ENCODE measurements around the gene ZNF639.
A peak's percentile ranks its signal among the peaks of the same experiment; 100 is the strongest.

The ZNF639 gene

GRCh38 chr3:179333084-179333483 is 10.3 kb downstream of the ZNF639 start:
- no peak for DNase-seq (ENCODE audit: low read depth)
- no peak for TF ChIP-seq CTCF (IDR thresholded peaks at IDR 0.05; ENCODE audit: low read length, missing control alignments)
- no peak overlapping the region for H3K4me3 ChIP-seq (replicated peaks; ENCODE audit: low read depth, low read length)

- no peak for DNase-seq (ENCODE audit: low read depth)
- TF ChIP-seq CTCF (IDR thresholded peaks at IDR 0.05; ENCODE audit: low read length, missing control alignments) = no peak
- no peak overlapping the region for H3K4me3 ChIP-seq (replicated peaks; ENCODE audit: low read depth, low read length)
Observed at GRCh38 chr3:179336345-179336929, 13.6 kb downstream of the ZNF639 start.

GRCh38 chr3:179347345-179348194 is 24.7 kb downstream of the ZNF639 start, which contains the start of gene MFN1:
Gene MFN1 (plus strand): TSS chr3:179347709. CDS start chr3:179348852, 1,143 bp downstream.
- no peak for TF ChIP-seq CTCF (IDR thresholded peaks at IDR 0.05; ENCODE audit: low read length, missing control alignments)
- DNase-seq (ENCODE audit: low read depth) = peak; percentile 95
- H3K4me3 ChIP-seq (replicated peaks; ENCODE audit: low read depth, low read length) = peak within 1 kb of the TSS; percentile 87

- no peak for DNase-seq (ENCODE audit: low read depth)
- H3K4me3 ChIP-seq (replicated peaks; ENCODE audit: low read depth, low read length) = peak overlapping the region; percentile 87
- TF ChIP-seq CTCF (IDR thresholded peaks at IDR 0.05; ENCODE audit: low read length, missing control alignments) = no peak
Observed at GRCh38 chr3:179348325-179349013, 25.6 kb downstream of the ZNF639 start.

GRCh38 chr3:179355996-179356395 is 33.2 kb downstream of the ZNF639 start:
- TF ChIP-seq CTCF (IDR thresholded peaks at IDR 0.05; ENCODE audit: low read length, missing control alignments) = no peak
- no peak for DNase-seq (ENCODE audit: low read depth)
- no peak overlapping the region for H3K4me3 ChIP-seq (replicated peaks; ENCODE audit: low read depth, low read length)

- no peak for TF ChIP-seq CTCF (IDR thresholded peaks at IDR 0.05; ENCODE audit: low read length, missing control alignments)
- DNase-seq (ENCODE audit: low read depth) = no peak
- H3K4me3 ChIP-seq (replicated peaks; ENCODE audit: low read depth, low read length) = no peak overlapping the region
Observed at GRCh38 chr3:179363332-179363731, 40.5 kb downstream of the ZNF639 start.
